NOMO-1 (cell line): ENCODE data around the gene KPTN.
A peak's percentile ranks its signal among the peaks of the same experiment; 100 is the strongest.

Source experiments
- DNase-seq, 2 experiments: peaks; one replicate each; lab custom pipeline; 2025; ENCODE audit not compliant: unreplicated experiment in 2 of 2; lab: John Stamatoyannopoulos, UW

KPTN gene

DNA sequence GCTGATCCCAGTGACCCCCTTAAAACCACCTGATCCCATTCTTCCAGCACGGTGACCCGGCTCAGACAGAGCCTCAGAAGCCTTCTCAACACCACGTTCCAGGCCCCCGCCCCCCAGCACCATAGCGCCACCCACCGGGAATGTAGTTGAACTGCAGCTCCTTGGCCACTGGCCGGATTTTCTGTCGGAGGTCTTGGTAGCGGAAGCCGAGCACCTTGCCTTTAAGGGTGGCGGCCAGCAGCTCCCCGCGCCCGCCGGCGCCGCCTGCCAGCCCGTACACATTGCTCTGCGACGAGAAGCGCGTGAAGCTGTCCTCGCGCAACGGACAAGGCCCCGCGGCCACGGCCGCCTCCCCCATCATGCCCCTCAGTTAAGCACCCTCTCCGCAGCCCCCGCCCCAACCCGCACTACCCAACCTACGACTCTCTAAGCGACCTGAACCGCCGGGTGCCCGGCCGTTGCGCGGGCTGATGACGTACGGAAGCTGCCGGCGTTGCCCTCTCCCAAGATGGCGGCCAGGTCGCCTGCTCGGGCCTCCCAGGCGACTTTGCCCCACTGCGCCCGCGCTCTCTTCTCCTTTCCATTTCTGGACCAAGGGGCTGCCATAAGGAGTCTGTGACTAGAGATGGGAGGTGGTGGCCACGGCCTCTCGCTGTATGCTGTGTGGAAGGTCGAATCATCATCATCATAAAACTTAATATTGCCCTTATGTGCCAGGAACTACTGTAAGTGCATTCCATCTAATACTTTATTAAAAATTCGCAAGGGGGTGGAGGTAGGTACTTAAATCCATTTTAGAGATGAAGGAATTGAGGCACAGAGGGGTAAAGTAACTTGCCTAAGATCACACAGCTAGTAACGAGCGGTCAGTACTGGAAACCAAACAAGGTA is at the start of gene KPTN:
Gene KPTN, minus strand, starts transcription at position 420 of the 891 bp plus-strand sequence. Its CDS starts 59 bp downstream, at position 361.
- peak; percentile 88 to 94 for DNase-seq

DNA sequence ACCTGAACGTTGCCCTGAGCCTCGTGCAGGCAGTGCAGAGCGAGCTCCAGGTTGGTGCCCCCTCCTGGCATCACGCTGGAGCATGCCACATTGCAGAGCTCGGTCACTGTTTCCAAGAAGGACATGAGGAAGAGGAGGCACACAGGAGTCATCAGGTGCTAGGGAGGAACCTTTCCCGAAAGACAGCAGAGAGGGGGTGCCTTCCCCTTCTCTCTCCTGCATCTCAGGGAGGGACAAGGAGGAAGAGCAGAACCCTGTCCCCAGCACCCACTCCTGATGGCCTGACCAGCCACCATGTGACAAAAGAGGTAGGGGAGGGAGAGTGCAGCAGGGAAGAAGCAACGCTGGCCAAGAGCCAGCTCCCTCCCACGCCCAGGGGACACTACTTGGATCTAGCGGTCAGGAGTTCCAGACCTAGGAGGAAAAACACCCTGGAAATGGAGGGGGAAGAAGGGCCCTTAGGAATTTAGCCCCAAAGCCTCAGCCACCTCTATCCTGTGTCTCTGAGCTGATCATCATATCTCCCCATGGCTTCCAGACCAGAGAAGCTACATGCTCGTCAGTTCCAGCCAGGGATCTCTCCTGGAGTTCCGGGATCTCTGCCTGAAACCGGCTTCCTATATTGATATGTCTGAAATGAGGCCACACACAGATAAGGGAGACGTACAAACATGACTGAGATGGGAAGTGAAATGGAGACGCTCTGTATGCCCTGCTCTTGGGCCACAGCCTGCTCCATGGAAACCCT is 47.8 kb upstream of the KPTN start:
- no peak for DNase-seq

GRCh38 chr19:47529018-47529742 is 45.2 kb upstream of the KPTN start:
- no peak for DNase-seq

GRCh38 chr19:47526798-47527197 is 42.8 kb upstream of the KPTN start:
- no peak for DNase-seq

GRCh38 chr19:47523473-47523872 is 39.5 kb upstream of the KPTN start:
- DNase-seq: no peak

DNA sequence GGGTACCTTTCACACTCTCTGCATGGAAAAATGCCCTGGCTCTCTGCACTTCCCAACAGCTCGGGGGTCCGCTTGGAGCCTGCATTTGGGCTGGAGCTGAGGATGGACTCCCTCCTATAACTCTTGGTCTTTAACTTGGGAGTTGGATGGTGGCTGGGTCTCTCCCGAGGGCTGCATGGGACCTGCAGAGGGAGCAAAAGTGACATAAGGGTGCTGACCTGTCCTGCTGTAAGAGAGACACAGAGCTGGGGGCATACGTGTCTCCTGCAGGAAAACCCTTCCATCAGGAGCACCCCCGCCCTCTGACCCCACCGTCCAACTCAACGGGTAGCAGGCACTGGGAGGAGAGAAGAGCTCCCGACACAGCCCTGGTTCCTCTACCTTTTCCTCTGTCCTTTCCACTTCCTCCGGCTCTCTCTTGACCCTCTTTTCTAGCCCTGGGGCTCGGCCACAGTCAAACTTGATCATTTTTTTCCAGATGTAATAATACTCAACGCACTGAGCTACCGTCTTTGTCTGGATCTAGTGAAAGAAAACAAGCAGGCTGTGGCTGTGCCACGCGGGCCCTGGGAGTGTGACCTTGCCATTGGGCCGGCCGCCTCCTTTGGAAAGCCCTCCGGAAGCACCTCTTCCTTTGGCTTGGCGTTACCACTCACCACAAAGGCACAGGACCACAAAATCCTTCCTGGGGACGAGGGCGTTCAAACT is 37.6 kb upstream of the KPTN start:
- DNase-seq: no peak

DNA sequence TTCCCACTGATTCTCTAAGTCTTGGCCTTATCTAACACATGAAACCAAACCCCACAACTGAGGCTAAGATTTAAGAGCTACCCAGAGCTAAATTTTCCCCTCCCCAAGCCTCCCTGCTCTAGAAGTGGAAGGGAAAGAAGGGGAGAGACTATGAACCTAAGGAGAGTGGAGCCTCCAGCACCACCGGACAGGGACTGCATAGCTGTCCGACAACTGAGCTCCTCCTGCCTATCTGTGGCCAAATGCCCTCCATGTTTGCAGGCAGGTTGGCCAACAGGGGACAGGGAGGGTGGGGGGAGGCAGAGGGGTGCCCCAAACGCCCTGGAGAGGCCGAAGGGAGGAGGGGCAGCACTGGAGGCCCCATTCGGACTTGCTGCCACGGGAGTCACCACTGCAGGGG is 36.8 kb upstream of the KPTN start:
- no peak for DNase-seq

GRCh38 chr19:47520343-47520806 is 36.4 kb upstream of the KPTN start:
- DNase-seq: no peak

GRCh38 chr19:47518854-47519253 is 34.8 kb upstream of the KPTN start:
- no peak for DNase-seq

GRCh38 chr19:47518139-47518538 is 34.1 kb upstream of the KPTN start:
- peak; percentile 17 to 42 for DNase-seq

GRCh38 chr19:47514869-47515588 is 31.0 kb upstream of the KPTN start, which contains the start of gene NAPA:
Gene NAPA (minus strand): TSS chr19:47515063. CDS start chr19:47514940, 123 bp downstream.
- DNase-seq: peak; percentile 100

- DNase-seq: peak in 1 of 2 experiments; percentile 17
These were observed 30.3 kb upstream of the KPTN start for GRCh38 chr19:47514151-47514868.

- DNase-seq: no peak
These were observed 28.9 kb upstream of the KPTN start for GRCh38 chr19:47512948-47513319.

GRCh38 chr19:47512183-47512947 is 28.3 kb upstream of the KPTN start:
- DNase-seq: peak in 1 of 2 experiments; percentile 20

- DNase-seq: no peak
These were observed 27.7 kb upstream of the KPTN start for GRCh38 chr19:47511681-47512080.

DNA sequence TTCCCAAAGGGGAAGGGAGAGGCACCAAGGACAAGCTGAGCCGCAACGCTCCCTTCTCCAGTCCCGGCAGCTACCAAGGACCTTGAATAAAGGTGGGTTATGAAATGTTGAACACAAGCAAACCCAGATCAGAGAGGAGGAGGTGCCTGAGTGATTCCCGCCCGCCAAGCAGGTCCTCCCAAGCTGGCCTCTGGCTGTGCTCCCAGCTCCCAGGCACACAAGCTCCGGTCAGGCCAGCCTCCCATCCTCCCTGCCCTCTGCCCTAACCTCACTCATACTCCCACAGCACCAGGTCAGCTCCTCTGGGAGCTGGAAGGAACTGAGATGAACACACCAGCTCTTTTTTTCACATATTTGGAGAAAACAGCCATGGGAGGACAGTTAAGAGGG is 27.1 kb upstream of the KPTN start:
- no peak for DNase-seq

- no peak for DNase-seq
These were observed 26.6 kb upstream of the KPTN start for GRCh38 chr19:47510516-47511127.

- DNase-seq: no peak
These were observed 26.0 kb upstream of the KPTN start for GRCh38 chr19:47509973-47510372.
